Ovary (tissue), 9 donors: ENCODE data around the gene SORCS2. TPM values are rescaled to one million over a fixed set of nuclear protein-coding genes. Genes with fewer than 3 reads are reported as not detected.

Experiments used
- DNase-seq, 5 donors: peaks; one replicate each; pipeline ENCODE4 v3.0.0-alpha.2; 2019 to 2020
- H3K27ac ChIP-seq, 2 donors: fragments of 200-600 bp; one replicate each; pipeline versions ENCODE4 v1.5.1 to v1.8.0; 2019 to 2022
- H3K27me3 ChIP-seq: fragments of 200-600 bp; one replicate; pipeline ENCODE4 v1.8.0; 2022
- H3K36me3 ChIP-seq: fragments of 200-600 bp; sonication (generic); one replicate; pipeline ENCODE4 v1.5.1; 2019
- H3K4me1 ChIP-seq: one replicate; pipeline ENCODE4 v1.8.1; 2013; ENCODE audit warnings: mild to moderate bottlenecking, moderate library complexity; ENCODE audit not compliant: insufficient read depth
- H3K4me3 ChIP-seq: fragments of 200-600 bp; sonication (generic); one replicate; pipeline ENCODE4 v1.5.1; 2017
- H3K9me3 ChIP-seq, 2 donors: fragments of 200-600 bp in 1 of 2; sonication (generic) in 1 of 2; one replicate each; pipeline versions ENCODE4 v1.5.1 to v1.8.1; 2013 to 2019; ENCODE audit warnings: mild to moderate bottlenecking in 1 of 2, moderate library complexity in 1 of 2
- EP300 ChIP-seq: sonication (generic); formaldehyde crosslinking; IDR thresholded peaks from one replicate; pipeline ENCODE4 v1.6.1; 2017; ENCODE audit warnings: antibody characterized with exemption
- POLR2A ChIP-seq: fragments of 450-650 bp; IDR thresholded peaks from one replicate; pipeline ENCODE4 v1.6.1; 2017; ENCODE audit warnings: antibody characterized with exemption, mild to moderate bottlenecking, moderate library complexity
- WGBS, 3 donors: extraction: QIAGEN DNeasy Blood & Tissue Kit in 1 of 3; methylation state at CpG; one replicate each; pipeline versions ENCODE4 v1.1.5 to v1.1.7; 2013 to 2017; 5-methylcytosine and 5-hydroxymethylcytosine counted together
- intact Hi-C, 4 donors: fragments of 100-400 bp; cut with DNase I; formaldehyde crosslinking; loops; one replicate each; pipeline versions ENCODE4 v1.11.0 to v1.15.1; 2022 to 2023
- polyA plus RNA-seq, 2 donors: library from polyadenylated mRNA; stranded (reverse); fragments of 200-250 nt in 1 of 2; fragments of 350-450 nt in 1 of 2; fragmentation: Illumina TruSeq in 1 of 2; extraction: RNeasy Lipid Tissue Mini Kit (QIAGEN cat#74804) in 1 of 2; gene quantifications; one replicate each; pipeline ENCODE4 v1.2.3, GENCODE V29; 2013 to 2014
- total RNA-seq, 7 donors: library from RNA; depleted of rRNA in 2 of 7; stranded (reverse); fragments of >200 nt in 2 of 7; fragmentation: NEBNext Ultra II Directional in 3 of 7; extraction: Animal tissue kit (Norgen Biotek cat#: 25700) in 3 of 7; gene quantifications; one replicate each; pipeline versions ENCODE4 v1.1.0 to v1.2.4, GENCODE V29; 2016 to 2023
- TF ChIP-seq, protein P1 (sequence below), 3 donors: fragments of 450-650 bp in 2 of 3; fragments of 200-600 bp in 1 of 3; IDR thresholded peaks; one replicate each; pipeline versions ENCODE4 v1.5.1 to v1.8.0; 2016 to 2022; ENCODE audit warnings: antibody characterized with exemption in 3 of 3, mild to moderate bottlenecking in 1 of 3
- donor health status: DM: no; HTN: no; CAD: no; lungs with moderate emphysema.
- donor health status: DM: no; HTN: no; CAD: no.
- donor health status: Bipolar disorder and iron deficiency.
- donor health status: DM: yes; HTN: yes; CAD: no.
- donor health status: DM: no; HTN: no; CAD: no.
- donor health status: DM: yes; HTN: yes; CAD: no.

SORCS2 gene
- total and polyA plus RNA-seq, 9 donors, result 0.60 to 23.9 (median 7.1) TPM

DNA sequence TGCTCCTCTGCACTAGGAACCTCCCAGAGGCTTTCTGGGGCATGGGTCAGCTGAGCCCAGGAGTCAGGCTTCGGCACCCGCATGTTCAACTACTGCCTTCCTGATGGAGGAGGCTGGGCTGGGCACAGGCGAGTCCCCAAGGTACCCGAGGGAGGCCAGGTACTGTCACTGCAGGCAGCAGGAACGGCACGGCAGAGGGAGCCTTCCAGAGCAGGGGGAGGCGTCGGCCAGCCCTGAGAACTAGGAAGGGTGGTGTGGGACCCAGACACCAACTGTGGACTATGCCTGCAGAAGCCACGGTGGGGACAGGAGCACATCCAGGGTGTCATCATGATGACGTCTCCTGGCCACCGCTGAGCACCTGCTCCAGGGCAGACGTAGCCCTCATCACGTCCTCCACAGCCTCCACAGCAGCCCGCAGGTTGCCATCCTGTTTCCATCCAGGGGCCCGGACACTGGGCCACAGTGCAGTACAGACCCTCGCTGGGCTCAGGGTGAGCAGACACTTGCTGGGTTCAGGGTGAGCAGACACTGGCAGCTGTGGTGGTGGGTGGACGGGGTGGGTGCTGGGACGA, 40.8 kb downstream of the SORCS2 start:
- H3K9me3 ChIP-seq, result no peaks in the 10 kb centered on the region
- no peaks in the 10 kb centered on the region for H3K27me3 ChIP-seq
- H3K4me3 ChIP-seq, result no peak overlapping the region
- peaks cover 5% of the 10 kb centered on the region for H3K4me1 ChIP-seq
- intact Hi-C loops, result no loop called here
- no peaks in the 10 kb centered on the region for H3K36me3 ChIP-seq
- no peak overlapping the region for H3K27ac ChIP-seq
- 87 to 92% (median 92%) methylated on average over 14 to 18 of the region's 18 CpGs for WGBS, 3 donors
- no peak for DNase-seq
- TF ChIP-seq, protein P1, sequence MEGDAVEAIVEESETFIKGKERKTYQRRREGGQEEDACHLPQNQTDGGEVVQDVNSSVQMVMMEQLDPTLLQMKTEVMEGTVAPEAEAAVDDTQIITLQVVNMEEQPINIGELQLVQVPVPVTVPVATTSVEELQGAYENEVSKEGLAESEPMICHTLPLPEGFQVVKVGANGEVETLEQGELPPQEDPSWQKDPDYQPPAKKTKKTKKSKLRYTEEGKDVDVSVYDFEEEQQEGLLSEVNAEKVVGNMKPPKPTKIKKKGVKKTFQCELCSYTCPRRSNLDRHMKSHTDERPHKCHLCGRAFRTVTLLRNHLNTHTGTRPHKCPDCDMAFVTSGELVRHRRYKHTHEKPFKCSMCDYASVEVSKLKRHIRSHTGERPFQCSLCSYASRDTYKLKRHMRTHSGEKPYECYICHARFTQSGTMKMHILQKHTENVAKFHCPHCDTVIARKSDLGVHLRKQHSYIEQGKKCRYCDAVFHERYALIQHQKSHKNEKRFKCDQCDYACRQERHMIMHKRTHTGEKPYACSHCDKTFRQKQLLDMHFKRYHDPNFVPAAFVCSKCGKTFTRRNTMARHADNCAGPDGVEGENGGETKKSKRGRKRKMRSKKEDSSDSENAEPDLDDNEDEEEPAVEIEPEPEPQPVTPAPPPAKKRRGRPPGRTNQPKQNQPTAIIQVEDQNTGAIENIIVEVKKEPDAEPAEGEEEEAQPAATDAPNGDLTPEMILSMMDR (IDR thresholded peaks at IDR 0.05), result no peak
- TF ChIP-seq EP300 (no peak), POLR2A (no peak)

DNA sequence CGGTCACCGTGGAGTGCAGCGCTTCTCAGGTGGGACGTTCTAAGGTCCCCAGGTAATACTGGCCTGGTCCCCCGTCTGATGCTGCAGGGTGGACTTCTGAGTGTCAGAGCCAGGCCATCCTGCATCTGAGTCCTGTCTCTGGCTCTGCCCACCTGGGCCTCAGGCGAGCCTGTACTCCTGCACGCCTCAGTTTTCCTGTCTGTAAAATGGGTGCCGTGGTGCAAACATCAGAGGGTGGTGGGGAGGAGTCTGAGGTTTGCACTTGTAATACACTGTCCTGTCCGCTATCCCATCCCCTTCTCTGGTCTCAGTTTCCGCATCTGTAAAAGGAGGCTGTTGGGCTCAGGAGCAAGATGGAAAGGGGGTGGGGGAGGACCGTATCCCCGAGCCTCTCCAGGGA, 41.3 kb downstream of the SORCS2 start:
- no peak for DNase-seq
- Histone ChIP-seq H3K36me3 (no peaks in the 10 kb centered on the region), H3K9me3 (no peaks in the 10 kb centered on the region), H3K4me3 (no peak overlapping the region), H3K27ac (no peak overlapping the region), H3K27me3 (no peaks in the 10 kb centered on the region), H3K4me1 (peaks cover 5% of the 10 kb centered on the region)
- WGBS, 3 donors, result 91 to 93% (median 93%) methylated on average over 12 of the region's 12 CpGs
- intact Hi-C loops, result no loop called here
- TF ChIP-seq, protein P1 (IDR thresholded peaks at IDR 0.05), result no peak
- no peak for TF ChIP-seq POLR2A
- no peak for TF ChIP-seq EP300

DNA sequence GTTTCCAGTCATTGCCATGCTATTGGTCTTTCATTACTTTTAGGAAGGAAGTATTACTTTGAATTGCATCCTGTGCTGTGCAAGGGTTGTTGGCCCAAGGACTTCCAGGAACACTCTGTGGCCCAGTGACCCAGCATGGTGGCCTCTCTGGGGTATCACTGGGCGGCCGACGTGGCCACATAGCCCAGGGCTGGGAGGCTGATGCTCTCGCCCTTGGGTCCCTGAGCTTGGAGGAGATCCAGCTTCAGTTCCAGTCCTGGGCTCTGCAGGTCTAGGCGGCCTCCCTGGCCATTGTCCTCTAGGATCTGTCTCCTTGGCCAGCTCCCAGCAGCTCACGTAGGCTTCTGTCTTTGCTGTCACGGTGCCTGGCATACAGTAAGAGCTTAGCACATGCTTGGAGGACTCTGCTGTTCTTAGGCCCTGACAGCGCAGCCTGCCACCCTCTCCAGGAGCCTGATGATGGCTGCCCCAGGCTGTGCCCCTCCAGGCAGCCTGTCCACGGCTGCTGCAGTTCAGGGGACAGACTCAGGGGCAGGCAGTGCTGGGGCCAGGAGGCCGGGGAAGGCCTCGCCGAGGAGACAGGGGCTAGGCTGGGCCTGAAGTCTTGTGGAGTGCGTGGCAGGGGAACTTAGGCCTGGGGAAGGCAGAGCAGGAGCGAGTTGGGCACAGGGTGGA, 42.2 kb downstream of the SORCS2 start:
- Histone ChIP-seq H3K36me3 (no peaks in the 10 kb centered on the region), H3K4me1 (peaks cover 5% of the 10 kb centered on the region), H3K4me3 (no peak overlapping the region), H3K27me3 (no peaks in the 10 kb centered on the region), H3K9me3 (no peaks in the 10 kb centered on the region), H3K27ac (no peak overlapping the region)
- WGBS, 3 donors, result 90 to 92% (median 91%) methylated on average over 14 of the region's 14 CpGs
- TF ChIP-seq EP300 (no peak), POLR2A (no peak)
- TF ChIP-seq, protein P1 (IDR thresholded peaks at IDR 0.05), result no peak
- DNase-seq, result no peak
- intact Hi-C loops, result no loop called here

- no peak for TF ChIP-seq EP300
- TF ChIP-seq, protein P1 (IDR thresholded peaks at IDR 0.05), result no peak
- Histone ChIP-seq H3K27me3 (no peaks in the 10 kb centered on the region), H3K36me3 (no peaks in the 10 kb centered on the region), H3K27ac (no peak overlapping the region), H3K9me3 (no peaks in the 10 kb centered on the region), H3K4me3 (no peak overlapping the region), H3K4me1 (peaks cover 5% of the 10 kb centered on the region)
- DNase-seq, result no peak
- 94 to 97% (median 94%) methylated on average over 14 of the region's 14 CpGs for WGBS, 3 donors
- intact Hi-C loops, result no loop called here
Observed at GRCh38 chr4:7235030-7235380, 42.7 kb downstream of the SORCS2 start.
